ENCODE measurements around the gene DCXR.
A peak's percentile ranks its signal among the peaks of the same experiment; 100 is the strongest.

The DCXR gene

GRCh38 chr17:82053556-82054263, 16.2 kb upstream of the DCXR start:
- Histone ChIP-seq H3K27me3 (ENCODE audit: control insufficient read depth, insufficient read depth, low read length, poor library complexity, severe bottlenecking) (no peaks in the 10 kb centered on the region), H3K4me1 (ENCODE audit: control insufficient read depth, insufficient read depth, low read length) (peaks cover 8% of the 10 kb centered on the region), H3K36me3 (ENCODE audit: control insufficient read depth, insufficient read depth, low read length) (peaks cover 47% of the 10 kb centered on the region), H3K9me3 (ENCODE audit: control insufficient read depth, low read length) (no peaks in the 10 kb centered on the region), H3K27ac (ENCODE audit: insufficient read depth, low read depth, low read length, poor library complexity, severe bottlenecking) (no peak overlapping the region), H3K4me3 (ENCODE audit: insufficient read depth, low read depth, low read length) (no peak overlapping the region)
- WGBS, 2 experiments = 96% methylated on average over 28 of the region's 28 CpGs

GRCh38 chr17:82053130-82053529, 15.6 kb upstream of the DCXR start:
- H3K4me3 ChIP-seq (ENCODE audit: insufficient read depth, low read depth, low read length) = peak overlapping the region; percentile 62

DNA sequence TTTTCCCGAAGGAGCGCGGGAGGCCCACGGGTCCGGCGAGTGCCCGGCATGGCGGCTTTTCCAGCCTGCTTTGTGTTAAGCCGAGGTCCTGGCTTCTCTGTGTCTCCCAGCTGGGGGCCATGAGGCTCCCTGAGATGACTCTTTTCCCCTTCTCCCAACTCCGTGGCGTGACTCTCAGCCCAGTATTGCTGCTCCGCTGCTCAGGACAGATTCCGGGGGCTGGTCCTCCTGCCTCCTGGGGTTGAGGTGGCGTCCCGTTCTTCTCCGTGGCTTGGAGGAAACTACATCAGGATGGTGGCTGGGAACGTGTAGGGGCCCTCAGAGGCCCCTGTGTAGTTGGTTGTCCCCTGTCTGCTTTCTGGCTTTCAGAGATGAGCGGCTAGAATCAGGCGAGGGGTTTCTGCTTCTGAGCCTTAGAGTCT, 15.2 kb upstream of the DCXR start:
- Histone ChIP-seq H3K4me3 (ENCODE audit: insufficient read depth, low read depth, low read length) (peak overlapping the region; percentile 62), H3K27me3 (ENCODE audit: control insufficient read depth, insufficient read depth, low read length, poor library complexity, severe bottlenecking) (no peaks in the 10 kb centered on the region), H3K9me3 (ENCODE audit: control insufficient read depth, low read length) (no peaks in the 10 kb centered on the region), H3K4me1 (ENCODE audit: control insufficient read depth, insufficient read depth, low read length) (peaks cover 8% of the 10 kb centered on the region), H3K36me3 (ENCODE audit: control insufficient read depth, insufficient read depth, low read length) (peaks cover 42% of the 10 kb centered on the region), H3K27ac (ENCODE audit: insufficient read depth, low read depth, low read length, poor library complexity, severe bottlenecking) (no peak overlapping the region)
- 33 to 38% methylated on average over 19 of the region's 19 CpGs for WGBS, 2 experiments

More at GRCh38 chr17:82053130-82053529, 15.6 kb upstream of the DCXR start:
- Histone ChIP-seq H3K27me3 (ENCODE audit: control insufficient read depth, insufficient read depth, low read length, poor library complexity, severe bottlenecking) (no peaks in the 10 kb centered on the region), H3K4me1 (ENCODE audit: control insufficient read depth, insufficient read depth, low read length) (peaks cover 8% of the 10 kb centered on the region), H3K9me3 (ENCODE audit: control insufficient read depth, low read length) (no peaks in the 10 kb centered on the region), H3K36me3 (ENCODE audit: control insufficient read depth, insufficient read depth, low read length) (peaks cover 47% of the 10 kb centered on the region), H3K27ac (ENCODE audit: insufficient read depth, low read depth, low read length, poor library complexity, severe bottlenecking) (no peak overlapping the region)
- 93% methylated on average over 19 of the region's 19 CpGs for WGBS, 2 experiments

- Histone ChIP-seq H3K9me3 (ENCODE audit: control insufficient read depth, low read length) (no peaks in the 10 kb centered on the region), H3K4me3 (ENCODE audit: insufficient read depth, low read depth, low read length) (peak within 1 kb of the TSS; percentile 62), H3K27ac (ENCODE audit: insufficient read depth, low read depth, low read length, poor library complexity, severe bottlenecking) (no peak within 1 kb of the TSS), H3K36me3 (ENCODE audit: control insufficient read depth, insufficient read depth, low read length) (peaks cover 36% of the 10 kb centered on the region), H3K27me3 (ENCODE audit: control insufficient read depth, insufficient read depth, low read length, poor library complexity, severe bottlenecking) (no peaks in the 10 kb centered on the region), H3K4me1 (ENCODE audit: control insufficient read depth, insufficient read depth, low read length) (peaks cover 8% of the 10 kb centered on the region)
- WGBS, 2 experiments = 1% methylated on average over 94 of the region's 94 CpGs
These were observed 14.5 kb upstream of the DCXR start, which contains the start of the genes GPS1 and RFNG for GRCh38 chr17:82051776-82052637. Gene GPS1, plus strand, starts transcription at chr17:82051898. Its CDS starts 34 bp downstream, at chr17:82051932. Gene RFNG, minus strand, starts transcription at chr17:82051811. Its CDS starts 45 bp downstream, at chr17:82051766.

GRCh38 chr17:82050761-82051641, 13.5 kb upstream of the DCXR start:
- Histone ChIP-seq H3K27me3 (ENCODE audit: control insufficient read depth, insufficient read depth, low read length, poor library complexity, severe bottlenecking) (no peaks in the 10 kb centered on the region), H3K36me3 (ENCODE audit: control insufficient read depth, insufficient read depth, low read length) (peaks cover 26% of the 10 kb centered on the region), H3K27ac (ENCODE audit: insufficient read depth, low read depth, low read length, poor library complexity, severe bottlenecking) (no peak overlapping the region), H3K4me1 (ENCODE audit: control insufficient read depth, insufficient read depth, low read length) (peaks cover 8% of the 10 kb centered on the region), H3K4me3 (ENCODE audit: insufficient read depth, low read depth, low read length) (peak overlapping the region; percentile 62), H3K9me3 (ENCODE audit: control insufficient read depth, low read length) (no peaks in the 10 kb centered on the region)
- whole genome bisulfite sequencing, 2 experiments = 20 to 22% methylated on average over 79 of the region's 79 CpGs

GRCh38 chr17:82050152-82050760, 12.8 kb upstream of the DCXR start:
- H3K36me3 ChIP-seq (ENCODE audit: control insufficient read depth, insufficient read depth, low read length) = peaks cover 21% of the 10 kb centered on the region
- no peak overlapping the region for H3K27ac ChIP-seq (ENCODE audit: insufficient read depth, low read depth, low read length, poor library complexity, severe bottlenecking)
- 92 to 93% methylated on average over 28 of the region's 28 CpGs for WGBS, 2 experiments
- H3K4me3 ChIP-seq (ENCODE audit: insufficient read depth, low read depth, low read length) = peak overlapping the region; percentile 62
- H3K27me3 ChIP-seq (ENCODE audit: control insufficient read depth, insufficient read depth, low read length, poor library complexity, severe bottlenecking) = no peaks in the 10 kb centered on the region
- H3K4me1 ChIP-seq (ENCODE audit: control insufficient read depth, insufficient read depth, low read length) = peaks cover 8% of the 10 kb centered on the region
- no peaks in the 10 kb centered on the region for H3K9me3 ChIP-seq (ENCODE audit: control insufficient read depth, low read length)

- H3K27ac ChIP-seq (ENCODE audit: insufficient read depth, low read depth, low read length, poor library complexity, severe bottlenecking) = no peak overlapping the region
- no peaks in the 10 kb centered on the region for H3K9me3 ChIP-seq (ENCODE audit: control insufficient read depth, low read length)
- peaks cover 14% of the 10 kb centered on the region for H3K36me3 ChIP-seq (ENCODE audit: control insufficient read depth, insufficient read depth, low read length)
- no peaks in the 10 kb centered on the region for H3K27me3 ChIP-seq (ENCODE audit: control insufficient read depth, insufficient read depth, low read length, poor library complexity, severe bottlenecking)
- peaks cover 8% of the 10 kb centered on the region for H3K4me1 ChIP-seq (ENCODE audit: control insufficient read depth, insufficient read depth, low read length)
- WGBS, 2 experiments = 96% methylated on average over 16 of the region's 16 CpGs
- no peak overlapping the region for H3K4me3 ChIP-seq (ENCODE audit: insufficient read depth, low read depth, low read length)
These were observed 12.0 kb upstream of the DCXR start for GRCh38 chr17:82049521-82049971.

DNA sequence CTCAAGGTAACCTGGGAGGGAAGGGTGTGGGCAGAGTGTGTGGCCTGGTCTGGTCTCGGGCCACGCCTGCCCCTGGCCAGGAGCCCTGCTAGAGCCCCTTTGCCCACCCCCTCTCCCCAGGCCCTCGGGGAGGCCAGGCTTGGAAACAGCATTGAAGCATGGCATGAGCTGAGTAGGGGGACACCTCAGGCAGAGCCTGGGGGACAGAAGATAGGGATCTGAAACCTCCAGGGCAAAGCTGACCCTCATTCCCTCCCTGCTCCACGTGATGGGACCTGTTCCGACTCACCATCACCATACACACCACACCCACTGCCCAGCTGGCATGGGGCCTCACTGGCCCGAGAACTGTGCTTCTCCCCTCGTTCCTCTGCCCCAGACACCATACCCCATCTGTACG, 11.6 kb upstream of the DCXR start:
- 90 to 93% methylated on average over 8 of the region's 8 CpGs for WGBS, 2 experiments
- H3K27me3 ChIP-seq (ENCODE audit: control insufficient read depth, insufficient read depth, low read length, poor library complexity, severe bottlenecking) = no peaks in the 10 kb centered on the region

DNA sequence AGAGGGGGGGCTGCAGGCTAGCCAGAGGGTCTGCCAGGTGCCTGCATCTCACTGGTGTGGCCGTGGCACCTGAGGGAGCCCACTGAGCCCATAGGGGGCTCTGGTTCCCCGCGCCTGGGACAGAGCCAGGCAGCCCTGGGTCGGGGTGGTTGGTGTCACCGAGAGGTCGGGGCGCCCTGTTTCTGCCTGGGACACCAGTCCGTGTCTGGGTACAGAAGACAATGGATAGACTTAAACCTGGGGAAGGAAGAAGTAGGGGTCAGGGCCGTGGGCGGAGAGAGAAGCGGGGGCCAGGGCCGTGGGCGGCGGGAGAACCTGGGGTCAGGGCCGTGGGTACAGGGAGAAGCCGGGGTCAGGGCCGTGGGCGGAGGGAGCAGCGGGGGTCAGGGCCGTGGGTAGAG, 11.1 kb upstream of the DCXR start:
- Histone ChIP-seq H3K36me3 (ENCODE audit: control insufficient read depth, insufficient read depth, low read length) (peaks cover 4% of the 10 kb centered on the region), H3K9me3 (ENCODE audit: control insufficient read depth, low read length) (no peaks in the 10 kb centered on the region), H3K4me1 (ENCODE audit: control insufficient read depth, insufficient read depth, low read length) (peaks cover 8% of the 10 kb centered on the region), H3K27ac (ENCODE audit: insufficient read depth, low read depth, low read length, poor library complexity, severe bottlenecking) (no peak overlapping the region), H3K4me3 (ENCODE audit: insufficient read depth, low read depth, low read length) (no peak overlapping the region), H3K27me3 (ENCODE audit: control insufficient read depth, insufficient read depth, low read length, poor library complexity, severe bottlenecking) (no peaks in the 10 kb centered on the region)
- WGBS, 2 experiments = 92 to 95% methylated on average over 20 of the region's 20 CpGs

More for the DNA sequence above, 11.6 kb upstream of the DCXR start:
- Histone ChIP-seq H3K9me3 (ENCODE audit: control insufficient read depth, low read length) (no peaks in the 10 kb centered on the region), H3K4me3 (ENCODE audit: insufficient read depth, low read depth, low read length) (no peak overlapping the region), H3K27ac (ENCODE audit: insufficient read depth, low read depth, low read length, poor library complexity, severe bottlenecking) (no peak overlapping the region), H3K4me1 (ENCODE audit: control insufficient read depth, insufficient read depth, low read length) (peaks cover 8% of the 10 kb centered on the region), H3K36me3 (ENCODE audit: control insufficient read depth, insufficient read depth, low read length) (peaks cover 9% of the 10 kb centered on the region)

All from ectodermal cell (in vitro differentiated cells).